ENCODE results near the gene LOC101059915.
A peak's percentile ranks its signal among the peaks of the same experiment; 100 is the strongest.
"Not testable (repeated sequence)": the region's sequence is repeated elsewhere in the genome, so short reads cannot be mapped to it uniquely, and the experiment has no call there.

Gene LOC101059915

GRCh38 chrX:71660562-71661416, 6.6 kb upstream of the LOC101059915 start:
- no peak overlapping the region for H3K4me3 Mint-ChIP-seq
- DNase-seq, result no peak
- no peaks in the 10 kb centered on the region for H3K9me3 Mint-ChIP-seq

DNA sequence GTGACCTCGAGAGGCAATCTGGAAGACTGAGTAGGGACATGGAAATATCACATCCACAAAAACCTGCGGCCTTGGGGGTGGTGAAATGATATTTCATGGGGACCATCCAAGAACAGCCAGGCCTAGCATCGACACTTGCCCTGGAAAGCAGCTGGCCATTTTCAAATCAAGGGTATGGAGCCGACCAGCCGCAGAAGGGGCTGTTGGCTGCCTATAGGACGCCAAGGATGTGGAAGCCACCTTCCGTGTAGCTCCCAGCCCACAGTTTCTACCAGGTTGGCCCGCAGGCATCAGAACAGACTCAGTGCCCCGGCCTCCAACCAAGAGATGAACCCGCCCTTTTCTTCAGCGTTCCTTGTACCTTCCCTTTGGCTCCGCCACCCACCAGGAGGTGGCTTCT, 5.4 kb upstream of the LOC101059915 start:
- Mint-ChIP-seq H3K4me3 (no peak overlapping the region), H3K27ac (no peak overlapping the region), H3K4me1 (ENCODE audit: low read depth) (peaks cover 38% of the 10 kb centered on the region), H3K27me3 (peaks cover 53% of the 10 kb centered on the region), H3K9me3 (no peaks in the 10 kb centered on the region), H3K36me3 (ENCODE audit: low read depth) (no peaks in the 10 kb centered on the region)
- no peak for DNase-seq

More at GRCh38 chrX:71660562-71661416, 6.6 kb upstream of the LOC101059915 start:
- no peaks in the 10 kb centered on the region for H3K36me3 Mint-ChIP-seq (ENCODE audit: low read depth)
- peaks cover 38% of the 10 kb centered on the region for H3K4me1 Mint-ChIP-seq (ENCODE audit: low read depth)
- H3K27me3 Mint-ChIP-seq, result peaks cover 60% of the 10 kb centered on the region
- H3K27ac Mint-ChIP-seq, result no peak overlapping the region

- H3K4me3 Mint-ChIP-seq, result peak overlapping the region; percentile 52
- H3K36me3 Mint-ChIP-seq (ENCODE audit: low read depth); DNase-seq; H3K9me3 Mint-ChIP-seq: not testable (repeated sequence)
- H3K27ac Mint-ChIP-seq, result peak overlapping the region; percentile 75
- H3K27me3 Mint-ChIP-seq, result peaks cover 45% of the 10 kb centered on the region
- peaks cover 38% of the 10 kb centered on the region for H3K4me1 Mint-ChIP-seq (ENCODE audit: low read depth)
Measured at GRCh38 chrX:71662654-71663053, 4.7 kb upstream of the LOC101059915 start.

GRCh38 chrX:71663238-71663637, 4.1 kb upstream of the LOC101059915 start:
- H3K27ac Mint-ChIP-seq; H3K36me3 Mint-ChIP-seq (ENCODE audit: low read depth); H3K9me3 Mint-ChIP-seq: not testable (repeated sequence)
- H3K4me3 Mint-ChIP-seq, result peak overlapping the region; percentile 52
- peak; percentile 74 for DNase-seq
- H3K27me3 Mint-ChIP-seq, result peaks cover 43% of the 10 kb centered on the region
- H3K4me1 Mint-ChIP-seq (ENCODE audit: low read depth), result peaks cover 38% of the 10 kb centered on the region

DNA sequence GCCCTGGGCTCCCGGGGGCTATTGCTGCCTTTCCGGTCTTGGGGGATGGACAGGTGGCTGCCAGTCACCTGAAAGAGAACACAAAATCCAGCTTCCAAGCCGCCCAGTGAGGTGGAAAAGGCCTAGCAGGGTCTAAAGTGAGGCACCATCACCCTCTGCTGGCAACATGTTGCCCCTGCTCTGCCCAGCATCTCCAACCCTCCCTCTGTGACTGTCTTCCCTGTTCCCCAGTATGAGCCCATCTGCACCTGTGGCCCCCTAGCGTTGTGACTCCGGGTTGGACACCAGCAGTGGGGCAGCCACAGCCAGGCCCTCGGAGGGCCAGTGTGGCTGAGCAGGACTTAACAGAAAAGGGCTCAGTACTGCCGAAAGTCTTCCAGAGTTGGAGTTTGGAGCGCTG, 3.1 kb upstream of the LOC101059915 start:
- not testable (repeated sequence) for H3K9me3 Mint-ChIP-seq; H3K4me3 Mint-ChIP-seq; H3K36me3 Mint-ChIP-seq (ENCODE audit: low read depth); H3K27ac Mint-ChIP-seq; DNase-seq
- Mint-ChIP-seq H3K4me1 (ENCODE audit: low read depth) (peaks cover 38% of the 10 kb centered on the region), H3K27me3 (peaks cover 43% of the 10 kb centered on the region)

DNA sequence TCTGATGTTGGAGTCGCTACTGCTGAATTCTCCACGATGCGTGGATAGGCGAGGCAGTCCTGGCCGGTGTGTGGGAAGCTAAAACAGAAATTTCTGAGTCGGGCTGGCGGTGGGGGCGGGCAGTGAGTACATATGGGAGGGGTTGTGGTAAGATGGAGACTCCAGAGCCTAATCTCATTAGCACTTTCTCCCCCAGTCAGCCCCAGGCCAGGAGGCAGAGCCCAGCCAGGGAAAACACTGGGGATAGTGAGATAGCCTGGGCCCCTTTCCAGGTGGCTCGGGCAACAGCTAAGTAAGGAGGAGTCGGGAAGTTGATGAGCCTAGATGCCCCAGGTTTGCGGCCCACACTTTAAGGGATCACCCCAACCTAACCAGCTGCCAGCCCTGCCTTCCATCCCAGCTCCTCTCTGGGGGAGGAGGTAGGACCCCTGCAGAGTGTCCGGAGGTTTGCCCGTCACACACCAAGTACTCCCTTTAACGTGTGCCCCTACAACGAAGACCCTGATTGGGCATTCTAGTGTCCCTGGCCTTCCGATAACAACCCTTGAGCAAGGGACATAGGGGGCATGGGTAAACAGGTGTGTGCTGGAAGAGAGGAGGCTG, 2.4 kb upstream of the LOC101059915 start:
- Mint-ChIP-seq H3K27ac (no peak overlapping the region), H3K4me3 (no peak overlapping the region), H3K36me3 (ENCODE audit: low read depth) (no peaks in the 10 kb centered on the region), H3K27me3 (peaks cover 38% of the 10 kb centered on the region), H3K4me1 (ENCODE audit: low read depth) (peaks cover 38% of the 10 kb centered on the region), H3K9me3 (no peaks in the 10 kb centered on the region)
- DNase-seq, result no peak

DNA sequence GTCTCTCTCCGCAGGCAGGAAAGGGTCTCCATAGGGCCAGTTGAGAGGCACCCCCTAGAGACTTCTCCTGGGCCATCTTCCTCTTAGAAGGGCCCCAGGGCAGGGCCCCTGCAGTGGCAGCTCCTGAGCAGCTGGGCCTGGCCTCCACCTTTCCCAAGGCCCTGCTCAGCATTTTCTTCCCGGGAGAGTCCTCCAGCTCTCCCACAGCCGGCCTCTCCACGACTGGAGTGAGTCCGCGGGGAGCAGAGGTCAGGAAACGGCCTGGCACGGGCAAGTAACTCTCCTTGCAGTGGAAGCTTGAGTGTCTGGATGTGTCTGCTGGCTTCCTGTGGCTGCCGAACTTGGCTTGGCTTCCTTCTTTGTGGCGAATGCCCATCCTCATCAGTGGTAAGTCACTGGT, 1.6 kb upstream of the LOC101059915 start:
- peaks cover 46% of the 10 kb centered on the region for H3K4me1 Mint-ChIP-seq (ENCODE audit: low read depth)
- no peak for DNase-seq
- H3K4me3 Mint-ChIP-seq, result no peak overlapping the region
- H3K27me3 Mint-ChIP-seq, result peaks cover 35% of the 10 kb centered on the region
- no peaks in the 10 kb centered on the region for H3K9me3 Mint-ChIP-seq
- H3K36me3 Mint-ChIP-seq (ENCODE audit: low read depth), result no peaks in the 10 kb centered on the region
- H3K27ac Mint-ChIP-seq, result no peak overlapping the region

DNA sequence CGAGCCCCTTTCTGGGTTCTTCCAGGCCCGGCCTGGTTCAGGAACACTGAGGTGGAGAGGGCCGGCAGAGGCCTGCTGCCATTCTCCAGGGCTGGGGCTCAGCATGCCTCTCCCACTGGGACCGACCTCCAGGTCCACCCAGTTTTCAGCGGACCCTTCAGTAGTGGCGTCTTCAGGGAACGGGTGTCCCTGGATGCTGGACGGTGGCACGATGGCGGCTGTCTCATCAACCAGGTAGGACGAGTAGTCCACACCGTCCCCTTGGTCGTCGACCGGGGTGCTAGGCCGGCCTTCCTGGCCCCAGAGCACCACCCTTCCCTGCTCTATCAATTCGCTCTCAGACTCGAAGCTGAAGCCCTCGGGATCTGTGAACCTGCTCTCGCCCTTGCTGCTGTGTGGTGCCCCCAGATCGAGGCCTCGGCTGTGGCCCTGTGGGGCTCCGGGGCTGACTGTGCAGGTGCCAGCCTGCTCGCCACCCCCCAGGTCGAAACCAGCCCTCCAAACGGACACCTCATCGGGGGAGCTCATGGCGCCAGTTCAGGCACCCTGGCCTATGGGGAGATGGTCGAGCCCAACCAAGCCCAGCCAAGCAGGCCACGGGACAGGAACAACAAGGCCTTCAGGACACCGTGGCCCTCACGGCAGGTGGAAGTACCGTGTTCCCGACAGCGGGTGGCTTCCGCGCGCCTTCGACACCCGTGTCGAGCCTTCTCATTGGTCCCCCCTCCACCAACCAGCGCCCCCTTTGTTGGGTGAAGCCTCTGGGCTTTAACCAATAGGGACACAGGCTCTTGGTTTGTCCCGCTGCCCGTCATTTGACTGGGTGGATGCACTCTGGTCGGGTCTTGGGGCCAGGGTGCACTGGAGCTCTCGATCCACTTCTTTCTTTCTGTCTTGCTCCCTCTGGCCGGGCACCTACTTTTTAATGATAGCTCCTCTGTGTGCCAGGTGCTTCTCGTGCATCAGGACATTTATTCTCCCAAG, 814 bp upstream of the LOC101059915 start:
- Mint-ChIP-seq H3K9me3 (no peaks in the 10 kb centered on the region), H3K27ac (no peak overlapping the region), H3K4me3 (no peak overlapping the region), H3K36me3 (ENCODE audit: low read depth) (no peaks in the 10 kb centered on the region), H3K27me3 (peaks cover 29% of the 10 kb centered on the region), H3K4me1 (ENCODE audit: low read depth) (peaks cover 48% of the 10 kb centered on the region)
- no peak for DNase-seq

DNA sequence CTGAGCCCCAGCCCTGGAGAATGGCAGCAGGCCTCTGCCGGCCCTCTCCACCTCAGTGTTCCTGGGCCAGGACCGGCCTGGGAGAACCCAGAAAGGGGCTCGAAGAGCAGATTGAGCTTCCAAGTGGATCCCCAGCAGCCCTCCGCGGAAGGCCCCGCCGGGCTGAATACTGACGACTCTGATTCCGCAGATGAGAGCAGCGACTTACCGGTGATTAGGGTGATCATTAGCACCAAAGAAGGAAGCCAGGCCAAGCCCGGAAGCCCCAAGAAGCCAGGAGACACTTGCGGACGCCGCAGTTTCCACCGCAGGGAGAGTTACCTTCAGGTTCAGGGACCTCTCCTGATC, 876 bp downstream of the LOC101059915 start:
- peaks cover 41% of the 10 kb centered on the region for H3K27me3 Mint-ChIP-seq
- DNase-seq, result no peak
- H3K36me3 Mint-ChIP-seq (ENCODE audit: low read depth), result no peaks in the 10 kb centered on the region
- H3K27ac Mint-ChIP-seq, result no peak overlapping the region
- H3K4me3 Mint-ChIP-seq, result no peak overlapping the region
- H3K4me1 Mint-ChIP-seq (ENCODE audit: low read depth), result peaks cover 39% of the 10 kb centered on the region
- H3K9me3 Mint-ChIP-seq, result no peaks in the 10 kb centered on the region

DNA sequence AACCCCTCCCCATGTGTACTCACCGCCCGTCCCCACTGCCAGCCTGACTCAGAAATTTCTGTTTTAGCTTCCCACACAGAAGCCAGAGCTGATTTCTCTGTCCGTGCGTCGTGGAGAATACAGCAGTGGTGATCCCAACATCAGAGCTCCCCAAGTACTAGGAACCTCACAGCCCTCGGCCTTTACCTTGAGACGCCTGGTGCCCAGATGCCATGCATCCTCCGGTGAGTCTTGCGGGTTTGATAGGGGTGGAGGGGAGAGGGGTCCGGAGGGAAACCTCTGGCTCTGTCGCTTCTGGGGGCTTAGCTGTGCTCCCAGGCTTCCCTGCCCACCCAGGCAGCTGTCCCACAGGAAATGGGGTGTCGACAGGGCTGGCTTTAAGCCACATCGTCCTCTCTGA, 2.1 kb downstream of the LOC101059915 start:
- H3K27me3 Mint-ChIP-seq, result peaks cover 45% of the 10 kb centered on the region
- no peak for DNase-seq
- no peak overlapping the region for H3K27ac Mint-ChIP-seq
- peaks cover 28% of the 10 kb centered on the region for H3K4me1 Mint-ChIP-seq (ENCODE audit: low read depth)
- no peaks in the 10 kb centered on the region for H3K9me3 Mint-ChIP-seq
- no peaks in the 10 kb centered on the region for H3K36me3 Mint-ChIP-seq (ENCODE audit: low read depth)
- no peak overlapping the region for H3K4me3 Mint-ChIP-seq

- H3K9me3 Mint-ChIP-seq; H3K27ac Mint-ChIP-seq; H3K36me3 Mint-ChIP-seq (ENCODE audit: low read depth); H3K4me3 Mint-ChIP-seq: not testable (repeated sequence)
- peaks cover 45% of the 10 kb centered on the region for H3K27me3 Mint-ChIP-seq
- DNase-seq, result peak; percentile 57
- H3K4me1 Mint-ChIP-seq (ENCODE audit: low read depth), result peaks cover 23% of the 10 kb centered on the region
Measured at GRCh38 chrX:71669947-71670346, 2.6 kb downstream of the LOC101059915 start.

- H3K27ac Mint-ChIP-seq, result peak overlapping the region; percentile 22
- DNase-seq, result peak; percentile 75
- H3K9me3 Mint-ChIP-seq, result no peaks in the 10 kb centered on the region
- H3K4me3 Mint-ChIP-seq, result no peak overlapping the region
- peaks cover 21% of the 10 kb centered on the region for H3K4me1 Mint-ChIP-seq (ENCODE audit: low read depth)
- no peaks in the 10 kb centered on the region for H3K36me3 Mint-ChIP-seq (ENCODE audit: low read depth)
- H3K27me3 Mint-ChIP-seq, result peaks cover 48% of the 10 kb centered on the region
Measured at GRCh38 chrX:71671043-71671780, 3.9 kb downstream of the LOC101059915 start.

DNA sequence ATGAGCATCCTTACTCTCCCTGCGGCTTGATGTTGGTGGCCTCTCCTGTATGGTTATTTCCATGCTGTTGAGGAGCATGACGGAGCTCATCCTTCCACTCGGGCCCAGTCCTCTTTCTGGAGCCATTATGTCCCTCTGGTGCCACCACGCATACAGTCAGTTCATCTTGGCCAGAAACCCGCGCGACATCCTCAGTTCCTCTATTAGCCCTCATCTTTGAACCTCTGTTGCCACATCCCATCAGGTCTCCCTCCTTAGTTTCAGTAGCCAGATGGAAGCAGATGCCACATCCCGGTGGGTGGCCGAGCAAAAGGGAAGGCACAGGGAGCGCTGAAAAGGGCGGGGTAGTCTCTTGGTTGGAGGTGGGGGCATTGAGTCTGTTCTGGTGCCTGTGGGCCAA, 4.6 kb downstream of the LOC101059915 start:
- H3K36me3 Mint-ChIP-seq (ENCODE audit: low read depth), result no peaks in the 10 kb centered on the region
- H3K4me3 Mint-ChIP-seq, result no peak overlapping the region
- DNase-seq, result no peak
- peaks cover 45% of the 10 kb centered on the region for H3K27me3 Mint-ChIP-seq
- H3K9me3 Mint-ChIP-seq, result no peaks in the 10 kb centered on the region
- no peak overlapping the region for H3K27ac Mint-ChIP-seq
- H3K4me1 Mint-ChIP-seq (ENCODE audit: low read depth), result peaks cover 21% of the 10 kb centered on the region

GRCh38 chrX:71675636-71676035, 8.3 kb downstream of the LOC101059915 start:
- not testable (repeated sequence) for H3K9me3 Mint-ChIP-seq; H3K4me3 Mint-ChIP-seq; H3K27ac Mint-ChIP-seq; DNase-seq; H3K36me3 Mint-ChIP-seq (ENCODE audit: low read depth)
- Mint-ChIP-seq H3K4me1 (ENCODE audit: low read depth) (peaks cover 14% of the 10 kb centered on the region), H3K27me3 (peaks cover 47% of the 10 kb centered on the region)

All from activated T-cell treated with anti-CD3 and anti-CD28 coated beads, Interleukin-2, amount 50 U/mL, for 24 hours (primary cell).